ENCODE results near the gene PCSK6. TPM values are rescaled to one million over a fixed set of nuclear protein-coding genes. Genes with fewer than 3 reads are reported as not detected.
A peak's percentile ranks its signal among the peaks of the same experiment; 100 is the strongest.
"Not testable (repeated sequence)": the region's sequence is repeated elsewhere in the genome, so short reads cannot be mapped to it uniquely, and the experiment has no call there.

The PCSK6 gene
- total RNA-seq, 1 donor from 2014 or later: 1.9 TPM

DNA sequence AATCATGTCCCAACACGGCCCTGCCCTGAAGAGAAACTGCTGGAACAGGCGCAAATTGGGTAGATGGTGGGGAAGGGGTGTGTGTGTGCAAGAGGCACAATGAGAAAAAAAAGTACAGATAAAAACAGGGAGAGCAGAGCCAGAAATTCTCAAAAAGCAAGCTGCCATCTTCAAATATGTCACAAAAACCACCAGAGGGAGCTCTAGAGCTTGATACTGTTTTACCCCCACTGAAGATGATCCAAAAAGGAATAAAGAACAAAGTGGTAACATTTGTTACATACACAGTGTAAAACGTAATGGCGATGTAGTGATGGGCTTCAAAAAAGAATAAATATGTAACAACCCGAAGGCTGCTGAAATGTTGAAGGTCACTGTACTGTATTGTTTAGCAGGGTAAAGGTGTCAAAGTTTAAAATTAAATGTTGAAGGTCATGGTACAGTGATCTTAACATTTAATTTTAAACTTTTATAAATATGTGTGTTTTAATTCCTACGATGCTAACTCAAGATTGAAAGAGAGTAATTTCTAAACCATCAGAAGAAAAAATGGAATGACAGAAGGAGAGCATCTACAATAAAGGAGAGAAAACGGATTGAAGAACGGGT is 200.5 kb downstream of the PCSK6 start:
- intact Hi-C loops (cut with micrococcal nuclease): no loop called here
- H3K9me3 Mint-ChIP-seq: no peaks in the 10 kb centered on the region
- no peak overlapping the region for H3K4me3 Mint-ChIP-seq (ENCODE audit: low read depth)
- peak overlapping the region; percentile 3 for H3K27ac Mint-ChIP-seq
- H3K27me3 Mint-ChIP-seq (ENCODE audit: low read depth): no peaks in the 10 kb centered on the region
- H3K4me1 Mint-ChIP-seq (ENCODE audit: low read depth): peaks cover 45% of the 10 kb centered on the region
- H3K36me3 Mint-ChIP-seq (ENCODE audit: low read depth): peaks cover 91% of the 10 kb centered on the region
- no peak for DNase-seq (ENCODE audit: low spot score)

- H3K36me3 Mint-ChIP-seq (ENCODE audit: low read depth): peaks cover 90% of the 10 kb centered on the region
- DNase-seq (ENCODE audit: low spot score); H3K4me3 Mint-ChIP-seq (ENCODE audit: low read depth); H3K27ac Mint-ChIP-seq; intact Hi-C loops (cut with micrococcal nuclease); H3K27me3 Mint-ChIP-seq (ENCODE audit: low read depth); H3K9me3 Mint-ChIP-seq: not testable (repeated sequence)
- peaks cover 33% of the 10 kb centered on the region for H3K4me1 Mint-ChIP-seq (ENCODE audit: low read depth)
These were observed 202.2 kb downstream of the PCSK6 start for GRCh38 chr15:101287342-101287741.

DNA sequence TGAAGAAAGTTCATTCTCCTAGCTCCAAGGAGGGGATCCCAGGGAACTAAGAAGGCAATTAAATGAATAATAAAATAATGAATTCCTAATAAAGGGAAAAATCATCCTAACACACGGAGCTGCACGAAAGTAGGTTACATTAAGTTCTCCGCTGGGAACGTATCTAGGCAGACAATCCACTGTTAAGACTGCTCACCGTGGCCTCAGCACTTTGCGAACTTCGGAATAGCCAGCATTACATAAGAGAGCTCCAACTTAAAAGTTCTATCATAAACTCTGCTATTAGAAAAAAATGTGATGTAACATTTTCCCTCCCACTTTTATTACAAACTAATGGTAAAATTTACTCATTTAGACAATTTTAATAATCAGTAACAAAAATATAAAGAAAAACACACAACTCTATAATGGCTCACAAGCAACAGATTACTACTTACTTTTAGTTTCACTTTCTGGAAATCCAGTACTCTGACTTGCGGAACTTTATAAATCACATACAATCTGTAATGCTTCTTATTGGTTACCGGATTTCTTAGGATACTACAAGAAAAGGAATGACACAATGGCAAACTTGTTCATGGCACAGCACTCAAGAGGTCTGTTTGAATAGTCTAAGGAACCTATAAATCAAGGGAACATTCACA is 202.9 kb downstream of the PCSK6 start:
- H3K9me3 Mint-ChIP-seq: no peaks in the 10 kb centered on the region
- no peaks in the 10 kb centered on the region for H3K27me3 Mint-ChIP-seq (ENCODE audit: low read depth)
- peaks cover 26% of the 10 kb centered on the region for H3K4me1 Mint-ChIP-seq (ENCODE audit: low read depth)
- H3K36me3 Mint-ChIP-seq (ENCODE audit: low read depth): peaks cover 90% of the 10 kb centered on the region
- intact Hi-C loops (cut with micrococcal nuclease): no loop called here
- H3K27ac Mint-ChIP-seq: no peak overlapping the region
- H3K4me3 Mint-ChIP-seq (ENCODE audit: low read depth): no peak overlapping the region
- no peak for DNase-seq (ENCODE audit: low spot score)

DNA sequence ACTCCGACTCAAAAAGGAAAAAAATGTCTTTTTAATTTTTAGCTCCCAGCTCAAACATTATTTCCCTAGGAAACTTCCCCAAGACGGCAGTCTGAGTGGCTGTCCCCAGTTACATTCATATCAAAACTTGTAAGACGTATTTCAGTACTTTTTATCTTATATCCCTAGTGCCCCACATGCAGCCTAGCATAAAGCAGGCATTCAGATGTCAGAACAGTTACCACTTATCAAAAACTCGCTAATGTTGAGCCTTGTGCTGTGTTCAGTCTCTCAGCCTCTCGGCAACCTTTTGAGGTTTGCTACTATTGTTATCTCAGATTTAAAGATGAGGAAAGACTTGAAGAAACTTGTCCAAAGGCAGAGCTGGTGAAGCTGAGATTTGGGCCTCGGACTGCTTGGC is 205.6 kb downstream of the PCSK6 start:
- Mint-ChIP-seq H3K36me3 (ENCODE audit: low read depth) (peaks cover 86% of the 10 kb centered on the region), H3K4me1 (ENCODE audit: low read depth) (peaks cover 14% of the 10 kb centered on the region), H3K9me3 (no peaks in the 10 kb centered on the region), H3K27me3 (ENCODE audit: low read depth) (no peaks in the 10 kb centered on the region), H3K4me3 (ENCODE audit: low read depth) (no peak overlapping the region), H3K27ac (no peak overlapping the region)
- no peak for DNase-seq (ENCODE audit: low spot score)
- intact Hi-C loops (cut with micrococcal nuclease): no loop called here

DNA sequence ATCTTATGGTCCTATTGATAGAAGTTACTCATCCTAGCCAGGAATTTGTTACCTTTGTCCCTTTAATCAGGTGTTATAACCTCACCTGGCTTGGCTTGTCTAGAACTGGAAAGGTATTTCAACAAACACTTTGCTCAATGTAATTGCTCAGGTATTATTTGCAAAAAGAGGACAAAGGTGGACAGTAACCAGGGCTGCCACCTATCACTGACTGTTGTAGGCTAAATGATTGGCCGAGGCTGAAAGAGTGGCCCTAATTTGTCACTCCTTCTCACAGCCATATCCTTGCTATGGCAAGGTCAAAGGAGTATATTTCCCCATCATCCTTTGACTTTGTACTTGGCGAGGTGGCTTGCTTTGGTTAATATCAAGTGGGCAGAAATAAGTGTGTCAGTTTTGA is 209.5 kb downstream of the PCSK6 start:
- Mint-ChIP-seq H3K27me3 (ENCODE audit: low read depth) (no peaks in the 10 kb centered on the region), H3K9me3 (no peaks in the 10 kb centered on the region), H3K36me3 (ENCODE audit: low read depth) (peaks cover 64% of the 10 kb centered on the region), H3K4me1 (ENCODE audit: low read depth) (peaks cover 16% of the 10 kb centered on the region), H3K4me3 (ENCODE audit: low read depth) (no peak overlapping the region), H3K27ac (no peak overlapping the region)
- no peak for DNase-seq (ENCODE audit: low spot score)
- intact Hi-C loops (cut with micrococcal nuclease): no loop called here

DNA sequence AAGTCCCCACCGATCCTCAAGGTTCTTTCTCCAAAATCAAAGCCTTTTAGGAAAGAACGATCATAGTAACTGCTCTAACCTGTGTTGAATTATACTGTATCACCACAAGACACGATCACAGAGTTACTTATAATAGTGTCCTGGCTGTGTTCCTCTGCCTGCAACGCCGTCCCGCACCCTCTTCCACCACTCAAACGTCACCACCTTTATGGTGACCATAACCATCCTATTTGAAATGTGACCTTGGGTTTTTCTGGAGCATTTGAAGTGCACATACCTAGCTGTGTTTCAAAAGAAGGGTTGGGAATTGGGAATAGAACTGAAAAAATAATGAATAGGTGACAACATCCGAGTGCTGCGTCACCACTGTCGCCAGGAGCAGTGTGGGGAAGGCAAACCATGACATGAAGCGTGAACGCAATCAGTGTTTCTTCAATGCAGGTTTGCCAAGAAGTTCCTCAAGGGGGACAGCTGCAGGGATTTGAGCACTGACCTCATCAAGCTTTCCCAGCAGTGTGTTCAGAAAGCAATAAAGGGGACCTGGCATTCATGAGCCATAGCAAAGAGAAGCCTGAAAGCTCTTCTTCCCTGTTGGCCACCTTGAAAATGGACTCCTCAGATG is 211.5 kb downstream of the PCSK6 start:
- intact Hi-C loops (cut with micrococcal nuclease): loop anchor here (2.0 kb wide), 1 partner anchor 17 kb away; the partner anchor contains the start of gene SNRPA1
- H3K36me3 Mint-ChIP-seq (ENCODE audit: low read depth): peaks cover 67% of the 10 kb centered on the region
- DNase-seq (ENCODE audit: low spot score): no peak
- peak overlapping the region; percentile 82 for H3K4me3 Mint-ChIP-seq (ENCODE audit: low read depth)
- H3K27me3 Mint-ChIP-seq (ENCODE audit: low read depth): no peaks in the 10 kb centered on the region
- H3K9me3 Mint-ChIP-seq: no peaks in the 10 kb centered on the region
- peak overlapping the region; percentile 60 for H3K27ac Mint-ChIP-seq
- peaks cover 24% of the 10 kb centered on the region for H3K4me1 Mint-ChIP-seq (ENCODE audit: low read depth)

GRCh38 chr15:101277038-101277822 is 212.3 kb downstream of the PCSK6 start, which contains the start of gene SELENOS:
SELENOS (minus strand) TSS chr15:101277485; CDS start chr15:101277417, 68 bp downstream.
- peak; percentile 85 for DNase-seq (ENCODE audit: low spot score)
- peaks cover 67% of the 10 kb centered on the region for H3K36me3 Mint-ChIP-seq (ENCODE audit: low read depth)
- peaks cover 24% of the 10 kb centered on the region for H3K4me1 Mint-ChIP-seq (ENCODE audit: low read depth)
- H3K27ac Mint-ChIP-seq: peak within 1 kb of the TSS; percentile 92
- H3K9me3 Mint-ChIP-seq: no peaks in the 10 kb centered on the region
- H3K27me3 Mint-ChIP-seq (ENCODE audit: low read depth): no peaks in the 10 kb centered on the region
- peak within 1 kb of the TSS; percentile 99 for H3K4me3 Mint-ChIP-seq (ENCODE audit: low read depth)
- intact Hi-C loops (cut with micrococcal nuclease): loop anchor here (2.0 kb wide), 1 partner anchor 18 kb away; the partner anchor contains the start of gene SNRPA1

- H3K27me3 Mint-ChIP-seq (ENCODE audit: low read depth): no peaks in the 10 kb centered on the region
- intact Hi-C loops (cut with micrococcal nuclease): loop anchor here (2.0 kb wide), 1 partner anchor 18 kb away; the partner anchor contains the start of gene SNRPA1
- peak overlapping the region; percentile 99 for H3K4me3 Mint-ChIP-seq (ENCODE audit: low read depth)
- H3K4me1 Mint-ChIP-seq (ENCODE audit: low read depth): peaks cover 24% of the 10 kb centered on the region
- H3K9me3 Mint-ChIP-seq: no peaks in the 10 kb centered on the region
- H3K36me3 Mint-ChIP-seq (ENCODE audit: low read depth): peaks cover 67% of the 10 kb centered on the region
- DNase-seq (ENCODE audit: low spot score): no peak
- peak overlapping the region; percentile 92 for H3K27ac Mint-ChIP-seq
These were observed 212.9 kb downstream of the PCSK6 start for GRCh38 chr15:101276501-101277037.

DNA sequence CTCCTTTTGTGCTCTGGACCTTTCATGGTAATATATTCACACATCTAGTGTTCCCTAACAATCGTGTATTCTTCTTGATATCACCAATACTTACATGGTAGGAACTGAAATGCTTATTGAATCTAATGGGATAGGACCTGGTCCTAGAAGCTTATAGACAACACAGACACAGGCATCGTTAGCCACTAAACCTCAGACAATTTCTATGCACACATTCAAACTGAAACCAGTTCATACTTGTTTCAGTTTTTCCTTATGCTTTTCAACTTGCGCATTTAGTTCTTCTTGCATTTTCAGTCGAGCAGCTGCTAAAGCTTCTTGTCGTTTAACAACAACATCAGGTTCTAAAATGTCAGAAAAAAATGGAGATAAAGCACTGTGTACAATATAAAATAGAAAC is 214.5 kb downstream of the PCSK6 start:
- Mint-ChIP-seq H3K4me1 (ENCODE audit: low read depth) (peaks cover 24% of the 10 kb centered on the region), H3K36me3 (ENCODE audit: low read depth) (peaks cover 68% of the 10 kb centered on the region)
- intact Hi-C loops (cut with micrococcal nuclease): no loop called here

DNA sequence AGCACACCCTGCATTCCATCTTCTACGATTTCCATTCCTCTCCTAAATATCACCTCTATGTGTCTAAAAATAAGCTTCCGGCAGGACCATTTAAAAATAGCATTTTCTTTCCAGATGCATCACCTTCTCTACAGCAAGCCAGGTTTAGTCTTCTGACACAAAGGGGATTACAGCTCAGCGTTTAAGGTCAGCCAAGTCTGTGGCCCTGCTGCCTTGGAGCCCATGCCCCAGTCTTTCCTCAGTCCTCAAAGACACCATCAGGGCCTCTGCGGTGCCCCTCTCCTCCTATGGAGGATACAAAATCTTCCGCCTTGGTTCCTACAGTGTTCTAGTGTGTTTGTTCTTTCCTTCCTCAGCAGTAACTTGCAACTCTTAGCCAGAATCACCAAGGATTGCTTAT is 216.0 kb downstream of the PCSK6 start:
- H3K4me3 Mint-ChIP-seq (ENCODE audit: low read depth): no peak overlapping the region
- H3K36me3 Mint-ChIP-seq (ENCODE audit: low read depth): peaks cover 71% of the 10 kb centered on the region
- H3K27ac Mint-ChIP-seq: no peak overlapping the region
- intact Hi-C loops (cut with micrococcal nuclease): no loop called here
- H3K4me1 Mint-ChIP-seq (ENCODE audit: low read depth): peaks cover 24% of the 10 kb centered on the region
- H3K27me3 Mint-ChIP-seq (ENCODE audit: low read depth): no peaks in the 10 kb centered on the region
- no peaks in the 10 kb centered on the region for H3K9me3 Mint-ChIP-seq
- no peak for DNase-seq (ENCODE audit: low spot score)

More for the DNA sequence above, 214.5 kb downstream of the PCSK6 start:
- Mint-ChIP-seq H3K4me3 (ENCODE audit: low read depth) (peak overlapping the region; percentile 53), H3K27ac (peak overlapping the region; percentile 60), H3K27me3 (ENCODE audit: low read depth) (no peaks in the 10 kb centered on the region), H3K9me3 (no peaks in the 10 kb centered on the region)
- no peak for DNase-seq (ENCODE audit: low spot score)

GRCh38 chr15:101272584-101272983 is 216.9 kb downstream of the PCSK6 start:
- H3K27ac Mint-ChIP-seq: no peak overlapping the region
- no peak for DNase-seq (ENCODE audit: low spot score)
- intact Hi-C loops (cut with micrococcal nuclease): no loop called here
- H3K4me3 Mint-ChIP-seq (ENCODE audit: low read depth): no peak overlapping the region
- H3K4me1 Mint-ChIP-seq (ENCODE audit: low read depth): peaks cover 18% of the 10 kb centered on the region
- H3K36me3 Mint-ChIP-seq (ENCODE audit: low read depth): peaks cover 71% of the 10 kb centered on the region
- no peaks in the 10 kb centered on the region for H3K27me3 Mint-ChIP-seq (ENCODE audit: low read depth)
- H3K9me3 Mint-ChIP-seq: no peaks in the 10 kb centered on the region

DNA sequence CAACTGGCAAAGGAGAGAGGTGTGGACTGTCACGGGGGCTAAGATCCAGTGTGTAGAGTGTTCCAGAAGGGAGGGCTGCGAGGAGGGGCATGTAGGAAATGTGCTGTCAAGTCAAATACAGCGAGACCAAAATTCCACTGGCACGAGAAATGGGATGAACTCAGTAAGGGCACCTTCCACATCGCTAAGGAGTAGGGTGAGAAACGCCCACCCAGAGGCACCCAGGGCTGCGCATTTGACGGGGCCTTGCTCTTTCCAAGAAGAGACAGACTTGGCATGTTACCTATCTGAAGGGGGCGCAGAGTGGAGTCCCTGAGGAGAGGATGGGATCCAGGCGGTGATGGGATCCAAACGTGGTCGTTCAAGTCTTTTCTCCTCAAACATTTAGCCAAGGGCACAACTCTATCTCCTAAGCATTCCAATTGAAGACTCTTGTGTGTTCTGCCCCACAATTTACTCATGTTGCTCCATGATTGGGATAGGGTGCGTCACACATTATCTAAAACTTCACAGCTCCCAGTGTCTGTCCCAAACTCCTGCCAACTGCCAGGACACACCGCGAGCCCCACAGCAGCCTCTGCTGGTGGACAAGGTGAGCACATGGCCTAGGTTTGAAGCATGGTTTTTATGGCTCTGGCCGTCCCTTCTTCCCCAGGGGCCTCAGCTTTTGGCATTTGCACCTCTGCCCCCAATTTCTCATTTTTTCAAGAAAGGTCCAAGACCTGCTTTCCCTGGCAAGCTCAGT is 219.9 kb downstream of the PCSK6 start:
- Mint-ChIP-seq H3K9me3 (no peaks in the 10 kb centered on the region), H3K36me3 (ENCODE audit: low read depth) (peaks cover 58% of the 10 kb centered on the region), H3K4me1 (ENCODE audit: low read depth) (peaks cover 4% of the 10 kb centered on the region), H3K27ac (no peak overlapping the region), H3K4me3 (ENCODE audit: low read depth) (no peak overlapping the region), H3K27me3 (ENCODE audit: low read depth) (no peaks in the 10 kb centered on the region)
- intact Hi-C loops (cut with micrococcal nuclease): no loop called here
- DNase-seq (ENCODE audit: low spot score): no peak
